ENCODE measurements around the gene DDX41. TPM values are rescaled to one million over a fixed set of nuclear protein-coding genes. Genes with fewer than 3 reads are reported as not detected.
A peak's percentile ranks its signal among the peaks of the same experiment; 100 is the strongest.

Gene DDX41
- total RNA-seq, 1 donor from 2014 or later = 157 TPM

GRCh38 chr5:177462021-177462670 lies 54.6 kb downstream of the DDX41 start:
- Mint-ChIP-seq H3K4me1 (peaks cover 15% of the 10 kb centered on the region), H3K4me3 (peak overlapping the region; percentile 57), H3K9me3 (no peaks in the 10 kb centered on the region), H3K36me3 (ENCODE audit: low read depth) (peaks cover 6% of the 10 kb centered on the region), H3K27ac (peak overlapping the region; percentile 37), H3K27me3 (no peaks in the 10 kb centered on the region)
- no peak for DNase-seq
- intact Hi-C loops (cut with micrococcal nuclease) = no loop called here

Other genes starting within 250 kb of the DDX41 start
- gene RAB24, start 213.2 kb downstream of the DDX41 start, total RNA-seq = 18.3 and 22.2 TPM in 2 replicates
- 248 and 257 TPM in 2 replicates for gene PRELID1, start 213.2 kb downstream of the DDX41 start, total RNA-seq
- 9.1 and 11.7 TPM in 2 replicates for gene MXD3, start 205.1 kb downstream of the DDX41 start, total RNA-seq
- gene LMAN2, start 165.3 kb downstream of the DDX41 start, total RNA-seq = 105 and 108 TPM in 2 replicates
- 45.3 and 49.3 TPM in 2 replicates for gene RGS14, start 159.0 kb downstream of the DDX41 start, total RNA-seq
- gene SLC34A1, start 132.5 kb downstream of the DDX41 start, total RNA-seq = not detected in 2 replicates
- gene PFN3, start 116.3 kb downstream of the DDX41 start, total RNA-seq = not detected in 2 replicates
- gene F12, start 107.4 kb downstream of the DDX41 start, total RNA-seq = 2.7 and 2.8 TPM in 2 replicates
- 136 and 149 TPM in 2 replicates for gene GRK6, start 90.3 kb downstream of the DDX41 start, total RNA-seq
- gene PRR7, start 70.1 kb downstream of the DDX41 start, total RNA-seq = 13.6 TPM in 2 replicates
- gene DBN1, start 43.3 kb downstream of the DDX41 start, total RNA-seq = 22.0 and 23.5 TPM in 2 replicates
- gene PDLIM7, start 19.4 kb downstream of the DDX41 start, total RNA-seq = 64.9 and 65.3 TPM in 2 replicates
- 4.5 and 5.2 TPM in 2 replicates for gene DOK3, start 7.1 kb downstream of the DDX41 start, total RNA-seq
- gene FAM193B, start 37.6 kb upstream of the DDX41 start, total RNA-seq = 71.2 and 85.5 TPM in 2 replicates
- gene TMED9, start 75.2 kb upstream of the DDX41 start, total RNA-seq = 147 and 156 TPM in 2 replicates
- 26.5 and 27.7 TPM in 2 replicates for gene B4GALT7, start 83.2 kb upstream of the DDX41 start, total RNA-seq